Right hindlimb (tissue), 1 donor: ENCODE results near the gene PPM1G.
A peak's percentile ranks its signal among the peaks of the same experiment; 100 is the strongest.
"Not testable (repeated sequence)": the region's sequence is repeated elsewhere in the genome, so short reads cannot be mapped to it uniquely, and the experiment has no call there.

Source experiments
- DNase-seq: peaks from one replicate; pipeline ENCODE4 v3.0.0-alpha.2; 2018

The PPM1G gene

GRCh38 chr2:27409321-27410073, at the start of gene PPM1G:
PPM1G (minus strand) TSS chr2:27409591; CDS start chr2:27409422, 169 bp downstream.
- peak; percentile 96 for DNase-seq

GRCh38 chr2:27453968-27454367, 44.6 kb upstream of the PPM1G start:
- no peak for DNase-seq

GRCh38 chr2:27451095-27451494, 41.7 kb upstream of the PPM1G start:
- DNase-seq = no peak

GRCh38 chr2:27448381-27448780, 39.0 kb upstream of the PPM1G start:
- no peak for DNase-seq

GRCh38 chr2:27446057-27446456, 36.7 kb upstream of the PPM1G start:
- no peak for DNase-seq

- DNase-seq = no peak
Observed at GRCh38 chr2:27445615-27446014, 36.2 kb upstream of the PPM1G start.

- no peak for DNase-seq
Observed at GRCh38 chr2:27445155-27445554, 35.8 kb upstream of the PPM1G start.

GRCh38 chr2:27442920-27443282, 33.5 kb upstream of the PPM1G start:
- DNase-seq = no peak

GRCh38 chr2:27441958-27442919, 32.8 kb upstream of the PPM1G start, which contains the start of gene KRTCAP3:
KRTCAP3 (plus strand) TSS chr2:27442381; CDS start chr2:27442413, 32 bp downstream.
- peak; percentile 36 for DNase-seq

- DNase-seq = no peak
Observed at GRCh38 chr2:27441226-27441926, 32.0 kb upstream of the PPM1G start.

- DNase-seq = no peak
Observed at GRCh38 chr2:27435628-27436027, 26.2 kb upstream of the PPM1G start.

GRCh38 chr2:27431395-27431794, 22.0 kb upstream of the PPM1G start:
- DNase-seq = no peak

- DNase-seq = peak; percentile 92
Observed at GRCh38 chr2:27428978-27429541, 19.7 kb upstream of the PPM1G start.

- DNase-seq = peak; percentile 96
Observed at GRCh38 chr2:27428213-27428977, 19.0 kb upstream of the PPM1G start, which contains the start of gene NRBP1. NRBP1 (plus strand) TSS chr2:27428631; CDS start chr2:27433274, 4,643 bp downstream.

GRCh38 chr2:27427863-27428212, 18.4 kb upstream of the PPM1G start:
- no peak for DNase-seq

- not testable (repeated sequence) for DNase-seq
Observed at GRCh38 chr2:27425039-27425438, 15.6 kb upstream of the PPM1G start.

GRCh38 chr2:27422958-27423357, 13.6 kb upstream of the PPM1G start:
- no peak for DNase-seq

GRCh38 chr2:27421660-27422250, 12.4 kb upstream of the PPM1G start:
- DNase-seq = no peak

- DNase-seq = no peak
Observed at GRCh38 chr2:27420996-27421395, 11.6 kb upstream of the PPM1G start.

- no peak for DNase-seq
Observed at GRCh38 chr2:27416151-27416550, 6.8 kb upstream of the PPM1G start.

GRCh38 chr2:27412419-27413152, 3.2 kb upstream of the PPM1G start:
- DNase-seq = no peak
